ENCODE data around the gene SDR42E2.

DNA sequence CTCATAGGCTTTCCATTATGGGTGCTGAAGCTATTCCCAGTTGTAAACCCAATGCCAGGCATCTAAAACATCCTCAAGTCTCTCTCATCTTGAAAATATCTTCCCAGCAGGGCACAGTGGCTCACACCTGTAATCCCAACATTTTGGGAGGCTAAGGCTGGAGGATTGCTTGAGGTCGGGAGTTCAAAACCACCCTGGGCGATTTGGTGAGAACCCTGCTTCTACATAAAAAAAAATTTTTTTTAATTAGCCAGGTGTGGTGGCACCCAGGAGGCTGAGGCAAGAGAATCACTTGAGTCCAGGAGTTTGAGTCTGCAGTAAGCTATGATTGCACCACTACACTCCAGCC is 30.7 kb downstream of the SDR42E2 start:
- no peak for TF ChIP-seq EZH2 (IDR thresholded peaks at IDR 0.05; ENCODE audit: borderline replicate concordance, low read depth, low read length, severe bottlenecking)
- TF ChIP-seq, protein P1, sequence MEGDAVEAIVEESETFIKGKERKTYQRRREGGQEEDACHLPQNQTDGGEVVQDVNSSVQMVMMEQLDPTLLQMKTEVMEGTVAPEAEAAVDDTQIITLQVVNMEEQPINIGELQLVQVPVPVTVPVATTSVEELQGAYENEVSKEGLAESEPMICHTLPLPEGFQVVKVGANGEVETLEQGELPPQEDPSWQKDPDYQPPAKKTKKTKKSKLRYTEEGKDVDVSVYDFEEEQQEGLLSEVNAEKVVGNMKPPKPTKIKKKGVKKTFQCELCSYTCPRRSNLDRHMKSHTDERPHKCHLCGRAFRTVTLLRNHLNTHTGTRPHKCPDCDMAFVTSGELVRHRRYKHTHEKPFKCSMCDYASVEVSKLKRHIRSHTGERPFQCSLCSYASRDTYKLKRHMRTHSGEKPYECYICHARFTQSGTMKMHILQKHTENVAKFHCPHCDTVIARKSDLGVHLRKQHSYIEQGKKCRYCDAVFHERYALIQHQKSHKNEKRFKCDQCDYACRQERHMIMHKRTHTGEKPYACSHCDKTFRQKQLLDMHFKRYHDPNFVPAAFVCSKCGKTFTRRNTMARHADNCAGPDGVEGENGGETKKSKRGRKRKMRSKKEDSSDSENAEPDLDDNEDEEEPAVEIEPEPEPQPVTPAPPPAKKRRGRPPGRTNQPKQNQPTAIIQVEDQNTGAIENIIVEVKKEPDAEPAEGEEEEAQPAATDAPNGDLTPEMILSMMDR (IDR thresholded peaks at IDR 0.05; ENCODE audit: borderline replicate concordance, extremely low read depth, low read length, poor library complexity, severe bottlenecking) = no peak
